Thyroid gland (tissue), 4 donors: Measurements from ENCODE around the gene ELFN1. TPM values are rescaled to one million over a fixed set of nuclear protein-coding genes. Genes with fewer than 3 reads are reported as not detected.

Experiments used
- DNase-seq, 2 donors: peaks; one replicate each; pipeline ENCODE4 v3.0.0-alpha.2; 2019
- H3K27ac ChIP-seq, 3 donors: fragments of 200-600 bp; sonication (generic); 1 replicate in 2 of 3; 2 replicates in 1 of 3; pipeline ENCODE4 v1.5.1; 2016 to 2019; ENCODE audit warnings: mild to moderate bottlenecking in 1 of 3, moderate library complexity in 1 of 3
- H3K27me3 ChIP-seq: fragments of 200-600 bp; sonication (generic); one replicate; pipeline ENCODE4 v1.5.1; 2019
- H3K36me3 ChIP-seq, 2 donors: fragments of 200-600 bp; sonication (generic); one replicate each; pipeline ENCODE4 v1.5.1; 2016 to 2019
- H3K4me1 ChIP-seq, 2 donors: fragments of 200-600 bp; sonication (generic); one replicate each; pipeline ENCODE4 v1.5.1; 2017 to 2019
- H3K4me3 ChIP-seq, 3 donors: fragments of 200-600 bp; sonication (generic); replicated peaks in 1 of 3; 1 replicate in 2 of 3; 2 replicates in 1 of 3; pipeline ENCODE4 v1.5.1; 2016; ENCODE audit warnings: mild to moderate bottlenecking in 1 of 3
- H3K9me3 ChIP-seq: fragments of 200-600 bp; sonication (generic); one replicate; pipeline ENCODE4 v1.5.1; 2017
- CTCF ChIP-seq, 6 experiments: fragments of 200-600 bp in 3 of 6; fragments of 450-650 bp in 3 of 6; sonication (generic) in 3 of 6; IDR thresholded peaks; one replicate each; pipeline ENCODE4 v1.5.1; 2016 to 2019; ENCODE audit warnings: antibody characterized with exemption in 6 of 6, mild to moderate bottlenecking in 2 of 6, inconsistent platforms in 1 of 6, moderate library complexity in 1 of 6
- POLR2A ChIP-seq, 2 donors: fragments of 450-650 bp; IDR thresholded peaks; one replicate each; pipeline ENCODE4 v1.6.1; 2017; ENCODE audit warnings: antibody characterized with exemption in 2 of 2, mild to moderate bottlenecking in 2 of 2, moderate library complexity in 1 of 2
- WGBS, 2 donors: methylation state at CpG; one replicate each; pipeline ENCODE4 v1.1.5; 2017; 5-methylcytosine and 5-hydroxymethylcytosine counted together
- intact Hi-C: fragments of 100-400 bp; cut with DNase I; formaldehyde crosslinking; loops from one replicate; pipeline ENCODE4 v1.15.1; 2023
- total RNA-seq, 4 donors: library from RNA; depleted of rRNA; stranded (reverse); fragments of >200 nt; gene quantifications; one replicate each; pipeline ENCODE4 v1.2.3, GENCODE V29; 2016

The ELFN1 gene
- total RNA-seq, 4 donors from 2014 or later: 0.11 to 0.96 (median 0.54) TPM

GRCh38 chr7:1768832-1769231, 98.8 kb downstream of the ELFN1 start:
- Histone ChIP-seq H3K27ac (no peak overlapping the region), H3K4me3 (no peak overlapping the region), H3K36me3 (no peaks in the 10 kb centered on the region), H3K27me3 (no peaks in the 10 kb centered on the region), H3K9me3 (no peaks in the 10 kb centered on the region), H3K4me1 (no peaks in the 10 kb centered on the region)
- intact Hi-C loops: no loop called here
- no peak for DNase-seq
- WGBS, 2 donors: 86 to 89% methylated on average over 7 of the region's 7 CpGs
- no peak for TF ChIP-seq CTCF (IDR thresholded peaks at IDR 0.05)
- TF ChIP-seq POLR2A (IDR thresholded peaks at IDR 0.05): no peak

- Histone ChIP-seq H3K4me1 (no peaks in the 10 kb centered on the region), H3K27me3 (no peaks in the 10 kb centered on the region), H3K27ac (no peak overlapping the region), H3K36me3 (no peaks in the 10 kb centered on the region), H3K9me3 (no peaks in the 10 kb centered on the region), H3K4me3 (no peak overlapping the region)
- TF ChIP-seq CTCF (IDR thresholded peaks at IDR 0.05) (no peak), POLR2A (IDR thresholded peaks at IDR 0.05) (no peak)
- intact Hi-C loops: no loop called here
- 95 to 96% methylated on average over 42 to 54 of the region's 54 CpGs for WGBS, 2 donors
- DNase-seq: no peak
Observed at GRCh38 chr7:1769286-1770200, 99.5 kb downstream of the ELFN1 start.

- no peak for DNase-seq
- Histone ChIP-seq H3K4me1 (no peaks in the 10 kb centered on the region), H3K36me3 (no peaks in the 10 kb centered on the region), H3K4me3 (no peak overlapping the region), H3K9me3 (no peaks in the 10 kb centered on the region), H3K27ac (no peak overlapping the region), H3K27me3 (no peaks in the 10 kb centered on the region)
- TF ChIP-seq CTCF (IDR thresholded peaks at IDR 0.05): no peak
- no peak for TF ChIP-seq POLR2A (IDR thresholded peaks at IDR 0.05)
- intact Hi-C loops: no loop called here
- WGBS, 2 donors: 89 to 96% methylated on average over 6 of the region's 6 CpGs
Observed at GRCh38 chr7:1770331-1770730, 100.3 kb downstream of the ELFN1 start.

DNA sequence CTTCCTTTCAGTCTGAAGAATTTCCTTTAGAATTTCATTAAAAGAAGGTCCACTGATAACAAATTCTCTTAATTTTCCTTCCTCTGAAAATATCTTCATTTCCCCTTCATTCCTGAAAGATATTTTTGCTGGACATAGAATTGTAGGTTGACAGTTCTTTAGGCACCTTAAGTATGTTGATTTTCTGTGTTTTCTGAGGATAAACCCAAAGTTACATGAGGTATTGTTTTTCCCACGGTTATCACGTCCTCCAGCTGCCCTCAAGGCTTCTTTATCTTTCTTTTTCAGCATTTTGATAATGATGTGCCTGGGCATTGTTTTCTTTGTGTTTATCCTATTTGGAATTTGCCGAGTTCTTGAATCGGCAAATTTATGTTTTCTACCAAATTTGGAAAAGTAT, 105.3 kb downstream of the ELFN1 start:
- no peaks in the 10 kb centered on the region for H3K9me3 ChIP-seq
- 73 to 77% methylated on average over 4 of the region's 4 CpGs for WGBS, 2 donors
- TF ChIP-seq CTCF (IDR thresholded peaks at IDR 0.05): no peak
- TF ChIP-seq POLR2A (IDR thresholded peaks at IDR 0.05): no peak

DNA sequence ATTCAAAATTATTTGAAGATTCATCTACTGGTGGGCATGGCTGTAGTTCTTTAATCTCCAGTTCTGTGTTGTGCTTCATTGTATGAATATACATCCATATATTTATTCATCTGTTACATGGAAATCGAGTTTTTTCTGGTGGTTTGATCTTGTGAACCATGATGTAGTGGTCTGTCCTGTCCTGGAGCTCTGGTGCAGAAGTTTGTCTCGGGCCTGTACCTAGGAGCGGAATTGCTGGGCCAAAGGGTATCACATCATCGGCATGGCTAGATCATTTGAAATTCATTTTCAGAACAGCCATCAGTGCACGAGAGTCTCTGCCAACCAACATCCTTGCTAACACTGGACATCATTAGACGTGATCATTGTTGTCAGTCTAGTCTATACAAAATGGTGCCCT, 107.0 kb downstream of the ELFN1 start:
- intact Hi-C loops: no loop called here
- H3K27me3 ChIP-seq: no peaks in the 10 kb centered on the region
- 85 to 89% methylated on average over 6 of the region's 6 CpGs for WGBS, 2 donors
- H3K36me3 ChIP-seq: no peaks in the 10 kb centered on the region
- no peaks in the 10 kb centered on the region for H3K4me1 ChIP-seq
- no peak overlapping the region for H3K4me3 ChIP-seq
- no peak overlapping the region for H3K27ac ChIP-seq
- TF ChIP-seq POLR2A (IDR thresholded peaks at IDR 0.05) (no peak), CTCF (IDR thresholded peaks at IDR 0.05) (no peak)
- no peak for DNase-seq
- H3K9me3 ChIP-seq: no peaks in the 10 kb centered on the region

More for the DNA sequence above, 105.3 kb downstream of the ELFN1 start:
- no peak for DNase-seq
- no peaks in the 10 kb centered on the region for H3K4me1 ChIP-seq
- no peaks in the 10 kb centered on the region for H3K27me3 ChIP-seq
- H3K4me3 ChIP-seq: no peak overlapping the region
- intact Hi-C loops: no loop called here
- H3K36me3 ChIP-seq: no peaks in the 10 kb centered on the region
- H3K27ac ChIP-seq: no peak overlapping the region
